HG03342 (cell line): Measurements from ENCODE around the gene LMAN1.
A peak's percentile ranks its signal among the peaks of the same experiment; 100 is the strongest.

Source experiments
- ATAC-seq: cut with Tn5 transposase; IDR thresholded peaks from one replicate; pipeline ENCODE4 v1.9.1; 2021; ENCODE audit warnings: mild to moderate bottlenecking, moderate library complexity; ENCODE audit not compliant: unreplicated experiment

Gene LMAN1, protein sequence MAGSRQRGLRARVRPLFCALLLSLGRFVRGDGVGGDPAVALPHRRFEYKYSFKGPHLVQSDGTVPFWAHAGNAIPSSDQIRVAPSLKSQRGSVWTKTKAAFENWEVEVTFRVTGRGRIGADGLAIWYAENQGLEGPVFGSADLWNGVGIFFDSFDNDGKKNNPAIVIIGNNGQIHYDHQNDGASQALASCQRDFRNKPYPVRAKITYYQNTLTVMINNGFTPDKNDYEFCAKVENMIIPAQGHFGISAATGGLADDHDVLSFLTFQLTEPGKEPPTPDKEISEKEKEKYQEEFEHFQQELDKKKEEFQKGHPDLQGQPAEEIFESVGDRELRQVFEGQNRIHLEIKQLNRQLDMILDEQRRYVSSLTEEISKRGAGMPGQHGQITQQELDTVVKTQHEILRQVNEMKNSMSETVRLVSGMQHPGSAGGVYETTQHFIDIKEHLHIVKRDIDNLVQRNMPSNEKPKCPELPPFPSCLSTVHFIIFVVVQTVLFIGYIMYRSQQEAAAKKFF

DNA sequence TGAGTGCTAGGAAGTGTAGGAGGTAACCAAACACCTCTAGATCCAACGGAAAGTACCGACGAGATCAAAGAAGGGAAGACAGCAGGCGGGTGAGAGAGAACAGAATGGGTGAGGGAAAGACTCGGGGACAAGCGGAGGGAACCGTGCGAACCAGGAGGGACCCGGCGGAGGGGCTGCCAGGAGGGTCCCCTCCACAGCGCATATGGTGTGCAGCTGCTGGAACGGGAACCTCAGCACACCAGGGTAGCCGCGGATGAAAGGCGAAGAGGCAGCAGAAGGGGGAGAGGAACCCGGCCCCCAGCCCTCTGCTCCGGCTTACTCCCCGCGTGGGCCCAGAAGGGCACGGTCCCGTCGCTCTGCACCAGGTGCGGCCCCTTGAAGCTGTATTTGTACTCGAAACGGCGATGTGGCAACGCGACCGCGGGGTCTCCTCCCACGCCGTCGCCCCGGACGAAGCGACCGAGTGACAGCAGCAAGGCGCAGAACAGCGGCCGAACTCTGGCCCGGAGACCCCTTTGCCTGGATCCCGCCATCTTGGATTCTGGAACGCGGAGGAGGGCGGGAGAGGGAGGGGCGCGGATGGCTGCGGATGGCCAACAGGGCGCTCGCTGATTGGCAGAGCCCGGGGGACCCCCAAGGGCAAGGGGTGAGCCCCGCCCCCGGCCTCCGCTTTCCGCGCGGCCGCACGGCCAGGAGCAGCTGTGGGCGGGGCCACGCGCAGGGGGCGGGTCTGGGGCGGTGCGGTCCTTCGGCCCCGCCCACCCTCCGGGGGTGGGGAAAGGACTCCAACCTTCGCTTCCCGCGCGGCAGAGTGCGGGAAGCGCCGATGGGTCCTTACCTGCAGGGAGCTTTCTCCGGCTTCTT, at the start of gene LMAN1:
LMAN1 (minus strand) TSS at position 554 of the 864 bp plus-strand sequence; CDS start at position 533, 21 bp downstream.
- peak; percentile 94 for ATAC-seq

DNA sequence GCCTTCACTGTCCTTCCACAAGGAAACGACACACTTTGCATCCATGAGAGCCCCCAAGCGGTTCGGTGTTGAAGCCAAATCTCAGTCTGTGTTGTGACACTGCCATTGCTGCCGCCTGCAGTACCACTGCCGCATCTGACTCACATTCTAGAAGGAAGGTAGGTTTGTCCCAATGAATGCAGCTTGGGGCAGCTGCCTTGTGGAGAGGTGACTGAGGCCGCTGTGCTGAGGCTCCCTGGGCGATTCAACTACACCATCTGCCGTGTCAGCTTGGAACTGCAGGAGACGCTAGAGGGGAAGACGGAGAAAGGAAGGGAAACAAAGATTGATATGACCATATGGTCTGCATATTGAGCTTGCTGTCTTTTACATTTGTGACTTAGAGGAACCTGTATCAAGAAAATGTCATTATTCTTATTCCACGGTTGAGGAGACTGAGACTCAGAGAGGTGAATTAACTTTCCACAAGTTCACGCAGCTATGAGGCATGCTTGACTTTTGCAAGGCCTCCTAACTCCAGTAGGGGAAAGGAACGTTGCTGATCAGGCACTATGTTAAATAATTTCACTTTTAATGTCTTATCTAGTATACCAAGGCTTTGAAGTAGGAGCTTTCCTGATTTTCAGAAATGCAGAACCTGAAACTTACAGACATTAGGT, 43.5 kb upstream of the LMAN1 start:
- ATAC-seq: peak; percentile 97

DNA sequence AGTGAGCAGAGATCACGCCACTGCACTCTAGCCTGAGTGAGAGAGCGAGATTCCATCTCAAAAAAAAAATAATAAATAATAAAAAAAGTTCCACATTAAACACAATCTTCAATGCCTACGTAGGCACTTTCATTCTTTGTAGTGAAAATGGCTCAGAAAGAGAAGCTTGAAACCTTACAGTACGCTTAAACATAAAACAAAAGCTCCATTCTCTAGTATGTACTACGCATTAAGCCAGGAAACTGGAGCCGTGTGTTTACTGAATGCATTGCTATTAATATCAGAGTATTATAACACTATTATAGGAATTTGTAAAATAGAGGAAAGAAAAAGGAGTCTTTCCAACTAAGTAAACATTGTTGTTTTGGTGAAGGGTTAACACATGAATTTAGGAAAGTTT, 41.3 kb upstream of the LMAN1 start:
- no peak for ATAC-seq

DNA sequence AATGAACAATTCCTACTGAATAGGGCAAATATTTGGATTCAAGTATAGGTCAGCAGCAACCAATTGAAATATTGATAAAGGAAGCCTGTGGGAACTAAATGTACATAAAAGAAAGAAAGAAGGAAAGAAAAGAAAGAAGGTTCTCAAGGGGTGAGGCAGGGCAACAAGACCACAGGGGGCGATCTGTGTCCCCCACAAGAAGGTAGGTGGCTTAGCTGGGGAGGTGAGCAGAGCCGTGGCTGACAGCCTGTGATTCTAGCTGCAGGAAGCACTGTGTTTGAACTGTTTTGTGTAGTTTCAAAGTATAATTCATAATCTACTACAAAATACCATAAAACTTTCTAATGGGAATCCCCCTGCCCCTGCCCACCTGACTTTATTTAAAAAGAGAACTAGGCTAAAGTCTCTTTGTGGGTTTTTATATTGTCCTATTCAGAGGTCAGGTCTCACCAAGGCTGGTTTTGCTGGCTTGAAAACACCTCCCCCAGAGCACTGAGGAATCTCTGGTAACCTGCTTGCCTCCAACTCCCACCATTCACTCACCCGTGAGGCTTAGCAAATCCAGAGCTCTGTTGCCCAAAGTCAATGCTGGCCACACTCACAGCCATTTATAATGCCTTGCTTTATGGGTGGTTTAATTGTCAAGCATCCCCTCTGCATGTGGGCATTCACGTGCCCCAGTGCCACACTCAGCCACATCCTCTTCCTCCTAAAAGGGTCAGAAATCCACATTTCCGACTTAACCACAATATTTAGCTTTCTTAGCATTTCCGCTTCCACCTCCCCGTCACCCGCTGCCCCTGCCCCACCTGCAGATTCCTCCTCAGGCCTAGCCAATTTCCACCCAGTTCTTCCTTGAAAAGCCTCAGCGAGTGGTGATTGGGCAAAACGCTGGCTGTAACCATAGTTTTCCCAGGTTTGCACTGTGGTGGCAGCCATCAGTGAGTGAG, 36.4 kb upstream of the LMAN1 start:
- ATAC-seq: no peak

DNA sequence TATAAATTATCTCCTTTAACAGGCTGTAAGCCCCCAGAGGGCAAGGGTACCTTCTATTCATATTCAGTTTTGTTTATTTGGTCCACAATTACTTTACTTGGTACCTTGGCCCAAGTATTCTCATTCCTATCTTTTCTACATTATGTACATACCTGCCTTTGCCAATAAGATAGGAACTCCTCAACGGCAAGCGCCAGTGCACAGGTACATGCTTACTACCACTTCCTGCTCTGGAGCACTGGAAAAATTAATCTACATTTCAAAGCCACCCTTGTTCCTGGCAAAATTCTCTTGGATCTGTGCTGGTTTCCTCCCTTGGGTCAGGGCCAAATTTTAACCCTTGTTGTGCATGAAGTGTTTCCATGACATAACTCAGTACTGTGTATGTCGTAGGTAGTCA, 34.3 kb upstream of the LMAN1 start:
- no peak for ATAC-seq

DNA sequence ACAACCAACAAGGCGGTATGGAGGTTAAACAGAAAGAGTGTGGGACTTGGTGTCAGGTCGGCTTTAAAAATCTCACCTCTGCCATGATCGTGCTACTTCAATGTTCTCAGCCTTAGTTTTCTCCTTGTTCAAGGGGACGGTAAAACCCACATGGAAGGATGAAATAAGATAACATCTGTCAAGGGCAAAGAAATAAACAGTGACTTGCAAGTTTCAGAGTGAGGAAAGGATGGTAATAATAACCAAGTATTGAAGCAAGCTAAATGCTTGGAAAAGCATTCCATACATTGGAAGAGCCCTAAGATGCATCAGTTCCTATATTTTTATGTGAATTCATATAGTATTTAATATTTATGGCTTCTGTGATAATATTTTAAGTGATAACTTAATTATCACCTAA, 29.8 kb upstream of the LMAN1 start:
- no peak for ATAC-seq

DNA sequence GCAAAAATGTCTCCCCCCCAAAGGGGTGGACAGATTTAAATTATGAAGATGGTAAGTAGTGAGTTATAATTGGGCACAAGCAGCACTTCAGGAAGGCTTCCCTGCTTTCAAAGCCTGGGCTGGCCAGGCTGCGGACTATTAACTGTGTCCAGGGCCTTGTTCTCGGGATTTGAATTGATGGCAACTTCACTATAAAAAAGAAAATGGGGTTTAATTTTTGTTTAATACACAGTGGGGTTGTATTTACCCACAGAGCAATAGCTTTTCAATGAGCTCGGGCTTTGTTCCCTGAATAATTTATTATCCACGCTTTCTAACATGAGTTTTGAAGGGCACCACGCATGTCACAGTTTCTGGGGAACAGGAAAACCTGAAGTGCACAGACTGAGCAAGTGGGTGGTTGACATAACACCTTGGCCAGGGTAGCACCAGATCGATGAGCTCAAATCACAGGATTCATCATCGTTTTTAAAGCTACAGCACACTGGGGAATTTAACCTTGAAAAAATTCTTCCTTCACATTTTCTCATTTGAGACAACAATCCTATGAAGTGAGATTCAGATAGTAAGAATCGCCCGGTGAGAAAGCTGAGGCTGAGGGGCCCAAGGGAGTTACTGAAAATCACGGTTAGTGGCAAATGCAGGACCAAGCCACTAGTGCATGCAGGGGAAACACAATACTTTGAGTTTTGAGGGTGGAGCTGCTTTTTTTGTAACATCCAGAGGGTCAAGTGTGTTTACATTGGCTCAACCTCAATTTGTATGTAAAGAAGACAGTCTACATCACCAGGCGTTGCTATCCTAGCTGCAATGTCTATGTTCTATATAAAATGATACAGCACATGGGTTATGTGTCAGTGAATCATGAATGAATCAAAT, 28.9 kb upstream of the LMAN1 start:
- ATAC-seq: no peak

DNA sequence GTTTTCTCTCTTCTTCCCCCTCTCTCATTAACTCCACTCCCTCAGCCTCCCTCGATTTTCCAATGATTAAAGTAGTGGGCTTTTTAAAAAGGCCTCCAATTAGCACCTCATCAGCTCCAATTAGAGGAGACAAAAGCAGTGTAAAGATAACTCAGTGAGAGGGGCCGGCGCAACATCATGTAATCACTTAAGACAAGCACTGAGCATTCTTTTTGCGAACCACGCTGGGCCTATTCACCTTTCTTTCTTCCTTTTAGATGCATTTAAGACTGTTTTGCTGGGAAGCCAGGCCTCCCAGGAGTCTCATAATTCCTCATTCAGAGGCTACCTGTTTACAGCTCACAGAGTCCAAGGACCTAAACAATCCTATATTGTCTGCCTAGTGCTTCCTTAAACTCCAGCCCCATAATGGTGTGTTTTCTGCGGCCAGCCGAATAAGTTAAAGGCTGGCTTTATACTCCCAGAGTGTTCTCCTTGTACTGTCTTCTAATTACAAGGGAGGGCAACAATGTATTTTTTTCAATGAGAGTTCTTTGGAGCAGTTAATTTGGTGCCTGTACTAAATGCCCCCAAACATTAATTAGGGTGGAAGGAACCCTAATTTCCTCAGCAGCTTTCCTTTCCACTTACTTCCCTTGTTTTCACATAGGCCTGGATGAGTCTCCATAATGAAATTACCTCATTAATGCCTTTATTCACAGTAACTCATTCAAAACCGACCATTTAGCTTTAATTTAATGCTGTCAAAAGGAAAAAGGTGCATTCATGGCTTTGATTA, 28.0 kb upstream of the LMAN1 start:
- ATAC-seq: no peak

DNA sequence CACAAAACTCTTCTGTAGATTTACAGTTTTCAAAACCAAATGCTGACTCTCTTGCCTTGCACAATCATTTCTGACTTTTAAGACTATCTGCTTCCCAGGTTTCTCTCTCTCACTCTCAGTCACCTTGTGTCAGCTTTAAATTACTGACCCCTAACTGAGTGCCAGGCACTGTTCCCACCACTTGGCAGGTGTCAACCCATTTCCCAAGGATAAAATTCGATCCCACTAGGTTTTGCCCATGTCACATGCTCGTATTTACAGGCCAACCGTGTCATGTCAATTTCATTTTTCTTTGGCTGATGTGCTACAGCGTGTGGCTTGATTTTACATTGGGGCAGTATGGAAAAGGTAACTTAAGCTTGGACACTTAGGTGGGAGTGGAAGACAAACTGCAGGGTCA, 26.1 kb upstream of the LMAN1 start:
- no peak for ATAC-seq

DNA sequence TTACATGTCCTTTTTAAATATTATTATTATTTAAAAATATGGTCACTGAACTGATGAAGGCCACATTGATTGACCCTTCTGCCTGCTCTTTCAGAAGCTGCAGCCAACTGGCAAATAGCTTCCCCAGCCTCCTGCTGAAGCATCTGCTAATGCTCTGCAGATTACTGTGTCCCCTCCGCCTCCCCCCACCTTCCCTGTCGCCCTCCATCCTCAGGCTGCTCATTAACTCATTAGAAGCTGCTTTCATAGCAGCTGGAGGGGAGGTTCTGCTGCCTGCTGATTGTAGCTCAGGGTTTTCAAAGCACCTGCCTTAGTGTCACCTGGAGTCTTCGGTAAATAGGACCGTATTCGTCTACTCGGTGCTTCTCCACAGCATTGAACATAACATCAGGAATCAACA, 24.8 kb upstream of the LMAN1 start:
- ATAC-seq: no peak

DNA sequence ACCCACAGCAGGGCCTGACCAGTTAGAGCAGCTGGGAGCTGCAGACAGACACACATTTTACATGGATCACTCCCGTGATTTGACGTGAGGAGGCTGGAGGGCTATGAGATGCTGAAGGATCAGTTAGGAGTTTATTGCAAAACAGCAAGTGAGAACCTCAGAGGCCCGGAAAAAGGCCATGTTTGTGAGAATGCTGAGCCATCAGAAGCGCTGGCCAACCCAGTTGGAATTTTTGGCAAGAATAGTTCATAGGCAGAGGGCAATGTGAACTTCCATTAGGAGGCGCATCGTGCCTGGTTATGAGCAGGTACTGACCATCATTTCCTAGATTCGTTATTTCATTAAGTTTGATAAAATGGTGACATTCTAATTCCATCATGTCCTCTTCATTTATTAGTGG, 23.3 kb upstream of the LMAN1 start:
- no peak for ATAC-seq

DNA sequence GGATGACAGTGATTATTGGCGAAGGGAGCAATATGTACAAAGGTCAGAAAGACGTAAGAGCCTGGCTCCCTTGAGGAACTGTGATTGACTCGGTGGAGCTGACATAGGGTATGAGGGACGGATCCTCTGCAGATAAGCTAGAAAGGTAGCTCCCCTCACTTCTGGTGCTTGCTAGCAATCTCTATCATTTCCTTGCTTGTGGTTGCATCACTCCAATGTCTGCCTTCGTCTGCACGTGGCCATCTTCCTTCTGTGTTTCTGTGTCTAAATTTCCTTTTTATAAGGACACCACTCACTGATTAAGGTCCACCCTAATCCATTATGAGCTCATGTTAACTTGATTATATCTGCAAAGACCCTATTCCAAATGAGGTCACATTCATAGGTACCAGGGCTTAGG, 22.9 kb upstream of the LMAN1 start:
- no peak for ATAC-seq

DNA sequence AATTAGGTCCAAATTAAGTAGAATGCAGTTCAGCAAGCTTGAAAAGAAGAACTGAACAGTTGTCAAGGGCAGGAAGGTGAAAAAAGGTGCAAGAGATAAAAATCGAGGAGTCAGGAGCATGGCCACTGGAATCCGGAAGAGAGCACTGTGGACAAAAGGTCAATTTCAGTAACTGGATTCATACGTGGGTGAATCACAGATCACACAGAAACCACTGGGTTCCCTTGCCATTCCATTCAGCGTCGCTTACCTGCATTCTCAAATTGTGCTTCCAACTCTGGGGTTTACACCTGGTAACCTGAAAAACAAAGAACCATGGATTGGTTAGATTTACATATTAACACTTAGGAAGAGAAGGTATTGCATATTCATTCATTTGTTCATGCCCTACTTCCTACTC, 21.6 kb upstream of the LMAN1 start:
- ATAC-seq: no peak

DNA sequence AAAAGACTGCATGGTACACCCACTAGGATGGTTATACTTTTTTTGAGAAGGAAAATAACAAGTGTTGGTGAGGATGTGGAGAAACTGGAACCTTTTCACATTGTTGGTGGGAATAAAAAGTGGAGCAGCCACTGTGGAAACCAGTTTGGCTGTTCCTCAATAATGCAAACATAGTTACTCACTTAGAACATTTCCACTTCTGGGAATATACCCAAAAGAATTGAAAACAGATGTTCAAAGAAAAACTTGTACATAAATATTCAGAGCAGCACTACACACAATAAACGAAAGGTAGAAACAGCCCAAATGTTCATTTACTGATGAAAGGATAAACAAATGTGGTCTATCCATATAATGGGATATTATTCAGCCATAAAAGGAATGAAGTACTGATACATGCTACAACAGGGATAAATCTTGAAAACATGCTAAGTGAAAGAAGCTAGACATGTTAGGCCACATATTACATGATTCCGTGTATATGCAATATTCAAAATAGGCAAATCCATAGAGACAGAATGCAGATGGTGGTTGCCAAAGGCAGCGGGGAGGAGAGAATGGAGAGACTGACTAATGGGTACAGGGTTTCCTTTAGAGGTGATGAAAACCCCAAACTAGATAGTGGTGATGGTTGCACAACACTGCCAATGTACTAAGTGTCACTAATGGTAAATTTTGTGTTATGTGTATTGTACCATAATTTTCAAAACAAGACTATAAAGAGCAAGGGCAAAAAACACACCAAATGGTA, 20.9 kb upstream of the LMAN1 start:
- ATAC-seq: no peak

DNA sequence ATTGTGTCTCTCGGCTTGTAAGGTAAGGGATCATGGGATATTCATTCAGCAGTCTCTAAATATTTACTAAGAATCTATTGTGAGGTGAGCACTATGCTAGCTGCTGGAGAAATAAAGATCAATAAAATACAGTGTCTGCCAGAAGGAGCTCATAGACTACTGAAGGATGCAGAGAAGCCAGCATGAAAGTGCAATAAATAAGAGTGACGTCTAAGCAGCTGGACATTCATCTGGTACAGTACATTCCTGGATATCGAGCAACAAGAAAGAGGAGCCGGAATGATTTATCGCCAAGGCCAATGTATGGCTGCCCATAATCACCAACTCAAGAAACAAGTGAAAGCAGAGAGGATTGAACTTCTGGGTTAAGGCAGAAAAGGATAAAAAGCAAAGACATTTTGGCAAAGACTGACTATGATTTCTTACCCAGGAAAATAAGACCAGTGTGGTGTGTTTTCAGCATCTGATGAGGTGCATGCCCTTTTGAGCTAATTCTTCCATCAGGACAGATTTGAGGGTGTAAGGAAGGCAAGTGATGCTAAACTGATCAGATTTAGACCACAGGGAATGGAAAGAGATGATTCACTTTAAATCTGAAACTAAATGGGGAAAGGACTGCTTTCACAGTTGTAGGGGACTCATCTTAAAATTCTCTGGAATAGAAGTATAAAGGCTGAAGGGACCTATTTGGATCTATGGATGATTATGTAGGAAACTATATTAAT, 18.7 kb upstream of the LMAN1 start:
- ATAC-seq: no peak

DNA sequence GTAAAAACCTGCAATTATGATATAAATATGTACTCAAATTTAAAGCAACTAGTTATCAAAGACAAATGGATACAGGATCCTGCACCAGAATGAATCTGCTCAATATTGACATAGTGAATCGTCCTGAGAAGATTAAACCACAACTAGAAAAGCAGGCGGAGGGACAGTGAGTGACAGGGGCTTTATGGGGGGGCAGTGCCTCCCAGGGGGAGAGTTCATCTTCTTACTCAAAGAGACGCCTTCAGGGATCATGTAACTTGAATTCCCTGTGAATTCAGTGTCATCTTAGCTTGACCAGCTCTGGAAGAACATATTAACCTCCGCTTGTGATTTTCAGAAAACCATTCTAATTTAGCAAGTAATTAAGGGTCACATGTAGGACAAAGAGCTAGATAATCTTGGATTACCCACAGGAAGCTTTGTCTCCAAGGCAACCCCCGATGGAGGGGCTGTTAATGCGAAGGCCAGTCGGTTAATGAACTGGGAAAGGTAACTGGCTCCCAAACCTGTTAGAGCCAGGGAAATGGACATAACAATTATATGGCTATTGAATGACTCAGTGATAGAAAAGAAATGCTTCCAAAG, 17.4 kb upstream of the LMAN1 start:
- no peak for ATAC-seq

DNA sequence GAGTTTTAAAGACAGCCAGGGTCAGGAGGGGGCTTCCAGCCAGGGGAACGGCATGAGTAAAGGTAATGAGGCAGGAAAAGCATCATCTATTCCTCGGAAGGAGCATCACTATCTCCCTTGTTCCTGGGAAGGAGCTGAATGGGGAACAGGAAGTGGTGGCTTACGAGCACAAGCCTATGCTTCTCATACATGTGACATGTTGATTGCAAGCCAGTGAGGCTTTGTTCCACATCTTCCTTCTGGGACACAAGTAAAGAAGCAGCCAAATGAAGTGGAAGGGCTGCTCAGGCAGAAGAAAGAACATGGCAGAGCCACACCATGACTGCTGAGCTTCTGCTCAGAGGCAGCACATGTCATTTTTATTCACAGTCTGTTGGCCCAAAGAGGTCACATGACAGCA, 15.1 kb upstream of the LMAN1 start:
- no peak for ATAC-seq
